GM18909 (cell line): ENCODE results near the gene OR2AE1.

Experiments
- ATAC-seq: cut with Tn5 transposase; IDR thresholded peaks from one replicate; pipeline ENCODE4 v1.9.1; 2021; ENCODE audit warnings: mild to moderate bottlenecking; ENCODE audit not compliant: unreplicated experiment, poor library complexity

Gene OR2AE1

GRCh38 chr7:99863847-99864440 is 12.9 kb downstream of the OR2AE1 start:
- ATAC-seq: no peak

GRCh38 chr7:99860281-99861127 is 16.3 kb downstream of the OR2AE1 start:
- ATAC-seq: no peak

- ATAC-seq: no peak
These were observed 21.6 kb downstream of the OR2AE1 start for GRCh38 chr7:99855236-99855635.

- ATAC-seq: no peak
These were observed 28.2 kb downstream of the OR2AE1 start for GRCh38 chr7:99848420-99849216.

- no peak for ATAC-seq
These were observed 32.5 kb downstream of the OR2AE1 start for GRCh38 chr7:99844328-99844727.

- no peak for ATAC-seq
These were observed 33.0 kb downstream of the OR2AE1 start for GRCh38 chr7:99843808-99844207.

GRCh38 chr7:99842926-99843325 is 33.9 kb downstream of the OR2AE1 start:
- no peak for ATAC-seq

- ATAC-seq: no peak
These were observed 36.5 kb downstream of the OR2AE1 start for GRCh38 chr7:99840136-99840869.

- no peak for ATAC-seq
These were observed 37.4 kb downstream of the OR2AE1 start for GRCh38 chr7:99839287-99840021.

- ATAC-seq: no peak
These were observed 39.0 kb downstream of the OR2AE1 start for GRCh38 chr7:99837649-99838361.

- no peak for ATAC-seq
These were observed 41.6 kb downstream of the OR2AE1 start for GRCh38 chr7:99835189-99835588.

GRCh38 chr7:99834382-99834781 is 42.5 kb downstream of the OR2AE1 start:
- ATAC-seq: no peak

- no peak for ATAC-seq
These were observed 43.5 kb downstream of the OR2AE1 start for GRCh38 chr7:99833289-99833877.

GRCh38 chr7:99831595-99831994 is 45.2 kb downstream of the OR2AE1 start:
- no peak for ATAC-seq

- ATAC-seq: peak; percentile 64
These were observed 47.2 kb downstream of the OR2AE1 start for GRCh38 chr7:99829524-99830160.

GRCh38 chr7:99828811-99829210 is 48.0 kb downstream of the OR2AE1 start:
- no peak for ATAC-seq

- ATAC-seq: no peak
These were observed 49.6 kb downstream of the OR2AE1 start for GRCh38 chr7:99827040-99827778.
